ENCODE data around the gene KRT10.

The KRT10 gene

GRCh38 chr17:40852364-40852763 is 29.9 kb upstream of the KRT10 start:
- 65% methylated on average over 1 of the region's 1 CpG for WGBS
- H3K36me3 ChIP-seq (ENCODE audit: insufficient read depth, low read length), result no peaks in the 10 kb centered on the region
- no peak overlapping the region for H3K27ac ChIP-seq (ENCODE audit: low read depth, low read length)
- H3K9me3 ChIP-seq (ENCODE audit: insufficient read depth, low read depth, low read length), result no peaks in the 10 kb centered on the region
- H3K4me1 ChIP-seq (ENCODE audit: insufficient read depth, low read length), result peaks cover 24% of the 10 kb centered on the region
- no peak overlapping the region for H3K4me3 ChIP-seq (ENCODE audit: low read length)
- no peak overlapping the region for H3K9ac ChIP-seq (ENCODE audit: low read depth, low read length)
- no peaks in the 10 kb centered on the region for H3K27me3 ChIP-seq (ENCODE audit: insufficient read depth, low read length)

- peaks cover 9% of the 10 kb centered on the region; the same call in 1 of the 2 replicates for H3K27me3 ChIP-seq (ENCODE audit: insufficient read depth, low read length)
- no peaks in the 10 kb centered on the region for H3K9me3 ChIP-seq (ENCODE audit: insufficient read depth, low read depth, low read length)
- H3K4me3 ChIP-seq (ENCODE audit: low read length), result no peak overlapping the region
- 96% methylated on average over 3 of the region's 3 CpGs for WGBS
- no peak overlapping the region for H3K27ac ChIP-seq (ENCODE audit: low read depth, low read length)
- peaks cover 24% of the 10 kb centered on the region for H3K4me1 ChIP-seq (ENCODE audit: insufficient read depth, low read length)
- H3K36me3 ChIP-seq (ENCODE audit: insufficient read depth, low read length), result no peaks in the 10 kb centered on the region
- no peak overlapping the region for H3K9ac ChIP-seq (ENCODE audit: low read depth, low read length)
Measured at GRCh38 chr17:40850293-40850972, 28.0 kb upstream of the KRT10 start.

- no peaks in the 10 kb centered on the region for H3K36me3 ChIP-seq (ENCODE audit: insufficient read depth, low read length)
- H3K9me3 ChIP-seq (ENCODE audit: insufficient read depth, low read depth, low read length), result no peaks in the 10 kb centered on the region
- no peak overlapping the region for H3K27ac ChIP-seq (ENCODE audit: low read depth, low read length)
- H3K4me1 ChIP-seq (ENCODE audit: insufficient read depth, low read length), result peaks cover 24% of the 10 kb centered on the region
- WGBS, result 90% methylated on average over 3 of the region's 4 CpGs
- H3K4me3 ChIP-seq (ENCODE audit: low read length), result no peak overlapping the region
- no peak overlapping the region for H3K9ac ChIP-seq (ENCODE audit: low read depth, low read length)
- peaks cover 15% of the 10 kb centered on the region for H3K27me3 ChIP-seq (ENCODE audit: insufficient read depth, low read length)
Measured at GRCh38 chr17:40849723-40850122, 27.3 kb upstream of the KRT10 start.

GRCh38 chr17:40848583-40849235 is 26.3 kb upstream of the KRT10 start:
- H3K27ac ChIP-seq (ENCODE audit: low read depth, low read length), result no peak overlapping the region
- 80% methylated on average over 1 of the region's 1 CpG for WGBS

GRCh38 chr17:40846515-40847144 is 24.2 kb upstream of the KRT10 start:
- WGBS, result 95% methylated on average over 1 of the region's 1 CpG
- no peaks in the 10 kb centered on the region for H3K9me3 ChIP-seq (ENCODE audit: insufficient read depth, low read depth, low read length)

More at GRCh38 chr17:40848583-40849235, 26.3 kb upstream of the KRT10 start:
- no peak overlapping the region for H3K4me3 ChIP-seq (ENCODE audit: low read length)
- no peaks in the 10 kb centered on the region for H3K36me3 ChIP-seq (ENCODE audit: insufficient read depth, low read length)
- peaks cover 15% of the 10 kb centered on the region for H3K4me1 ChIP-seq (ENCODE audit: insufficient read depth, low read length)
- H3K27me3 ChIP-seq (ENCODE audit: insufficient read depth, low read length), result peaks cover 18% of the 10 kb centered on the region
- no peaks in the 10 kb centered on the region for H3K9me3 ChIP-seq (ENCODE audit: insufficient read depth, low read depth, low read length)
- no peak overlapping the region for H3K9ac ChIP-seq (ENCODE audit: low read depth, low read length)

GRCh38 chr17:40844671-40845107 is 22.3 kb upstream of the KRT10 start:
- Histone ChIP-seq H3K4me1 (ENCODE audit: insufficient read depth, low read length) (no peaks in the 10 kb centered on the region), H3K27me3 (ENCODE audit: insufficient read depth, low read length) (peaks cover 35% of the 10 kb centered on the region), H3K36me3 (ENCODE audit: insufficient read depth, low read length) (no peaks in the 10 kb centered on the region), H3K9me3 (ENCODE audit: insufficient read depth, low read depth, low read length) (no peaks in the 10 kb centered on the region), H3K9ac (ENCODE audit: low read depth, low read length) (no peak overlapping the region), H3K27ac (ENCODE audit: low read depth, low read length) (no peak overlapping the region), H3K4me3 (ENCODE audit: low read length) (no peak overlapping the region)
- WGBS, result 92% methylated on average over 4 of the region's 4 CpGs

More at GRCh38 chr17:40846515-40847144, 24.2 kb upstream of the KRT10 start:
- peaks cover 23% of the 10 kb centered on the region for H3K27me3 ChIP-seq (ENCODE audit: insufficient read depth, low read length)
- H3K36me3 ChIP-seq (ENCODE audit: insufficient read depth, low read length), result no peaks in the 10 kb centered on the region
- no peaks in the 10 kb centered on the region; the same call in 1 of the 2 replicates for H3K4me1 ChIP-seq (ENCODE audit: insufficient read depth, low read length)
- no peak overlapping the region for H3K4me3 ChIP-seq (ENCODE audit: low read length)
- no peak overlapping the region for H3K9ac ChIP-seq (ENCODE audit: low read depth, low read length)
- no peak overlapping the region for H3K27ac ChIP-seq (ENCODE audit: low read depth, low read length)

- H3K4me3 ChIP-seq (ENCODE audit: low read length), result no peak overlapping the region
- H3K36me3 ChIP-seq (ENCODE audit: insufficient read depth, low read length), result no peaks in the 10 kb centered on the region
- no peaks in the 10 kb centered on the region for H3K9me3 ChIP-seq (ENCODE audit: insufficient read depth, low read depth, low read length)
- peaks cover 49% of the 10 kb centered on the region for H3K27me3 ChIP-seq (ENCODE audit: insufficient read depth, low read length)
- no peak overlapping the region for H3K27ac ChIP-seq (ENCODE audit: low read depth, low read length)
- no peaks in the 10 kb centered on the region for H3K4me1 ChIP-seq (ENCODE audit: insufficient read depth, low read length)
- H3K9ac ChIP-seq (ENCODE audit: low read depth, low read length), result no peak overlapping the region
- WGBS, result 55% methylated on average over 3 of the region's 3 CpGs
Measured at GRCh38 chr17:40843242-40843641, 20.8 kb upstream of the KRT10 start.

- Histone ChIP-seq H3K9ac (ENCODE audit: low read depth, low read length) (no peak overlapping the region), H3K4me3 (ENCODE audit: low read length) (no peak overlapping the region), H3K9me3 (ENCODE audit: insufficient read depth, low read depth, low read length) (no peaks in the 10 kb centered on the region), H3K27me3 (ENCODE audit: insufficient read depth, low read length) (peaks cover 63% of the 10 kb centered on the region), H3K27ac (ENCODE audit: low read depth, low read length) (no peak overlapping the region), H3K36me3 (ENCODE audit: insufficient read depth, low read length) (no peaks in the 10 kb centered on the region), H3K4me1 (ENCODE audit: insufficient read depth, low read length) (no peaks in the 10 kb centered on the region)
- WGBS, result 97% methylated on average over 2 of the region's 3 CpGs
Measured at GRCh38 chr17:40841246-40841645, 18.8 kb upstream of the KRT10 start.

GRCh38 chr17:40839194-40839593 is 16.8 kb upstream of the KRT10 start:
- no peaks in the 10 kb centered on the region for H3K9me3 ChIP-seq (ENCODE audit: insufficient read depth, low read depth, low read length)
- H3K9ac ChIP-seq (ENCODE audit: low read depth, low read length), result no peak overlapping the region
- H3K36me3 ChIP-seq (ENCODE audit: insufficient read depth, low read length), result no peaks in the 10 kb centered on the region
- H3K27me3 ChIP-seq (ENCODE audit: insufficient read depth, low read length), result peaks cover 68% of the 10 kb centered on the region
- H3K27ac ChIP-seq (ENCODE audit: low read depth, low read length), result no peak overlapping the region
- 89% methylated on average over 3 of the region's 3 CpGs for WGBS
- H3K4me3 ChIP-seq (ENCODE audit: low read length), result no peak overlapping the region
- no peaks in the 10 kb centered on the region for H3K4me1 ChIP-seq (ENCODE audit: insufficient read depth, low read length)

- H3K27me3 ChIP-seq (ENCODE audit: insufficient read depth, low read length), result peaks cover 92% of the 10 kb centered on the region
Measured at GRCh38 chr17:40836020-40836419, 13.6 kb upstream of the KRT10 start.

GRCh38 chr17:40833882-40834281 is 11.5 kb upstream of the KRT10 start:
- Histone ChIP-seq H3K9me3 (ENCODE audit: insufficient read depth, low read depth, low read length) (no peaks in the 10 kb centered on the region), H3K36me3 (ENCODE audit: insufficient read depth, low read length) (no peaks in the 10 kb centered on the region), H3K27me3 (ENCODE audit: insufficient read depth, low read length) (peaks cover 93% of the 10 kb centered on the region), H3K4me3 (ENCODE audit: low read length) (no peak overlapping the region), H3K27ac (ENCODE audit: low read depth, low read length) (no peak overlapping the region), H3K9ac (ENCODE audit: low read depth, low read length) (no peak overlapping the region), H3K4me1 (ENCODE audit: insufficient read depth, low read length) (peaks cover 4% of the 10 kb centered on the region; the same call in 1 of the 2 replicates)

More at GRCh38 chr17:40836020-40836419, 13.6 kb upstream of the KRT10 start:
- no peaks in the 10 kb centered on the region for H3K9me3 ChIP-seq (ENCODE audit: insufficient read depth, low read depth, low read length)
- no peak overlapping the region for H3K4me3 ChIP-seq (ENCODE audit: low read length)
- H3K9ac ChIP-seq (ENCODE audit: low read depth, low read length), result no peak overlapping the region
- peaks cover 4% of the 10 kb centered on the region; the same call in 1 of the 2 replicates for H3K4me1 ChIP-seq (ENCODE audit: insufficient read depth, low read length)
- 97% methylated on average over 4 of the region's 4 CpGs for WGBS
- no peaks in the 10 kb centered on the region for H3K36me3 ChIP-seq (ENCODE audit: insufficient read depth, low read length)
- no peak overlapping the region for H3K27ac ChIP-seq (ENCODE audit: low read depth, low read length)

Measured in HUES64 (cell line).